ENCODE data around the gene MOCS1. TPM values are rescaled to one million over a fixed set of nuclear protein-coding genes. Genes with fewer than 3 reads are reported as not detected.

The MOCS1 gene
- total RNA-seq, 1 donor from 2014 or later: 26.3 TPM

- no peak for DNase-seq (ENCODE audit: low read depth)
Measured at GRCh38 chr6:39902786-39903465, 31.3 kb downstream of the MOCS1 start.

GRCh38 chr6:39902136-39902535 is 32.1 kb downstream of the MOCS1 start:
- DNase-seq (ENCODE audit: low read depth): no peak

GRCh38 chr6:39901670-39902069 is 32.6 kb downstream of the MOCS1 start:
- DNase-seq (ENCODE audit: low read depth): peak; percentile 52

- no peak for DNase-seq (ENCODE audit: low read depth)
Measured at GRCh38 chr6:39901116-39901655, 33.1 kb downstream of the MOCS1 start.

GRCh38 chr6:39899554-39900295 is 34.5 kb downstream of the MOCS1 start:
- DNase-seq (ENCODE audit: low read depth): no peak

GRCh38 chr6:39898625-39899024 is 35.6 kb downstream of the MOCS1 start:
- no peak for DNase-seq (ENCODE audit: low read depth)

GRCh38 chr6:39897698-39898097 is 36.6 kb downstream of the MOCS1 start:
- peak; percentile 68 for DNase-seq (ENCODE audit: low read depth)

- DNase-seq (ENCODE audit: low read depth): no peak
Measured at GRCh38 chr6:39896701-39897100, 37.6 kb downstream of the MOCS1 start.

GRCh38 chr6:39893286-39893685 is 41.0 kb downstream of the MOCS1 start:
- peak; percentile 61 for DNase-seq (ENCODE audit: low read depth)

GRCh38 chr6:39892490-39893129 is 41.7 kb downstream of the MOCS1 start:
- peak; percentile 38 for DNase-seq (ENCODE audit: low read depth)

GRCh38 chr6:39891976-39892375 is 42.3 kb downstream of the MOCS1 start:
- no peak for DNase-seq (ENCODE audit: low read depth)

- DNase-seq (ENCODE audit: low read depth): no peak
Measured at GRCh38 chr6:39891353-39891752, 42.9 kb downstream of the MOCS1 start.

- DNase-seq (ENCODE audit: low read depth): no peak
Measured at GRCh38 chr6:39889229-39889628, 45.0 kb downstream of the MOCS1 start.

GRCh38 chr6:39887692-39888450 is 46.4 kb downstream of the MOCS1 start:
- DNase-seq (ENCODE audit: low read depth): peak; percentile 82

GRCh38 chr6:39886871-39887270 is 47.4 kb downstream of the MOCS1 start:
- DNase-seq (ENCODE audit: low read depth): no peak

- DNase-seq (ENCODE audit: low read depth): no peak
Measured at GRCh38 chr6:39885691-39886090, 48.6 kb downstream of the MOCS1 start.

- DNase-seq (ENCODE audit: low read depth): no peak
Measured at GRCh38 chr6:39884696-39885095, 49.6 kb downstream of the MOCS1 start.

GRCh38 chr6:39882531-39882899 is 51.7 kb downstream of the MOCS1 start:
- peak; percentile 84 for DNase-seq (ENCODE audit: low read depth)

- no peak for DNase-seq (ENCODE audit: low read depth)
Measured at GRCh38 chr6:39881851-39882530, 52.3 kb downstream of the MOCS1 start.

- DNase-seq (ENCODE audit: low read depth): no peak
Measured at GRCh38 chr6:39880594-39880993, 53.7 kb downstream of the MOCS1 start.

GRCh38 chr6:39879535-39879934 is 54.7 kb downstream of the MOCS1 start:
- DNase-seq (ENCODE audit: low read depth): no peak
